GM12892 (cell line): ENCODE measurements around the gene LGMN.

ENCODE experiments used
- DNase-seq: peaks from one replicate; pipeline ENCODE4 v3.0.0; 2011; ENCODE audit not compliant: insufficient read length
- FAIRE-seq: peaks from 2 replicates; lab custom pipeline; 2011; peaks lifted over from hg19 to GRCh38; lab: Jason Lieb, UNC
- POLR2A ChIP-seq: IDR thresholded peaks from 2 replicates; pipeline ENCODE4 v1.6.1; 2011; ENCODE audit warnings: low read depth, low read length, control low read depth
- POLR2AphosphoS5 ChIP-seq: IDR thresholded peaks from 2 replicates; pipeline ENCODE4 v1.6.1; 2011; ENCODE audit warnings: low read depth, low read length, control low read depth
- TAF1 ChIP-seq: IDR thresholded peaks from 2 replicates; pipeline ENCODE4 v1.6.1; 2011; ENCODE audit warnings: low read depth, mild to moderate bottlenecking, control low read depth, low read length, borderline replicate concordance

LGMN gene

DNA sequence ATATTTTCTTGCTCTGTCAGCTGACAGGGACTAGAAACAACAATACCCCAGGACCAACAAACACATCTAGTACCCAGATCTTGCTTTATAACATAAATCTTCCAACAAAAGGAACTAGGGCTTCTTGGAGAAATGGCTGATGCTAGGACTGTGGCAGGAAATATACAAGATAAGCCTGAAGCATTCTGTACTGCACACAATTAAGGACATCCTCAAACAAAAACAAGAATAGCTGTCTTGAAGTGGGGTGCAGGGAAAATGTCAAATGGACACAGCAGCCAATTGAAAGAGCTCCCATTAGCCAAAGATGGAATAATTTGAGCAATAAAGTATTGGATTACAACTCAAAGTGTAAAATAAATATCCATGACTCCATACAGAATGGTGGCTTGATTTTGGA, 50.0 kb downstream of the LGMN start:
- FAIRE-seq (no peak), DNase-seq (no peak)
- TF ChIP-seq POLR2AphosphoS5 (no peak), TAF1 (no peak)

DNA sequence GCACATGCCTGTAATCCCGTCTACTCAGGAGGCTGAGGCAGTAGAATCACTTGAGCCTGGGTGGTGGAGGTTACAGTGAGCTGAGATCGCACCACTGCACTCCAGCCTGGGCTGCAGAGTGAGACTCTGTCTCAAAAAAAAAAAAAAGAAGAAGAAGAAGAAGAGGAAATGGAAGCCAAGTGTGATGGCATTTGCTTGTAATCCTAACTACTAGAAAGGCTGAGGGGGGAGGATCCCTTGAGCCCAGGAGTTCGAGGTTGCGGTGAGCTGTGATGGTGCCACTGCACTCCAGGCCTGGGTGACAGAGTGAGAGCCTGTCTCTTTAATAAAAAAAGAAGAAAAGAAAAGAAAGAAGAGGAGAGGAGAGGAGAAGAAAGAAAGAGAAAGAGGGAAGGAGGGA, 52.1 kb downstream of the LGMN start:
- no peak for FAIRE-seq
- no peak for DNase-seq
- TF ChIP-seq POLR2A: no peak
- TF ChIP-seq TAF1: no peak
- no peak for TF ChIP-seq POLR2AphosphoS5

DNA sequence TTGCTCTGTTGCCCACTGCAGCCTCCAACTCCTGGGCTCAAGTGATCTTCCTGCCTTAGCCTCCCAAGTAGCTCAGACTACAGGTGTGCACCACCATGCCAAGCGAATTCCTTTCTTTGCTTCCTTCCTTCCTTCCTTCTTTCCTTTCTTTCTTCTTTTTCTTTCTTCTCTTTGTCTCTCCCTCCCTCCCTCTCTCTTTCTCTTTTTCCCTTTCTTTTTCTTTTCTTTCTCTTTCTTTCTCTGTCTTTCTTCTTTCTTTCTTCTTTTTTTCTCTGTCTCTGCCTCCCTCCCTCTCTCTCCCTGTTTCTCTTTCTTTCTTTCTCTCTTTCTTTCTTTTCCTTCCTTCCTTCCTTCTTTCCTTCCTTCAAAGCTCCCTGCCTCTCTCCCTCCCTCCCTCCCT, 52.9 kb downstream of the LGMN start:
- no peak for DNase-seq
- FAIRE-seq: no peak
- no peak for TF ChIP-seq POLR2A
- no peak for TF ChIP-seq POLR2AphosphoS5
- TF ChIP-seq TAF1: no peak

DNA sequence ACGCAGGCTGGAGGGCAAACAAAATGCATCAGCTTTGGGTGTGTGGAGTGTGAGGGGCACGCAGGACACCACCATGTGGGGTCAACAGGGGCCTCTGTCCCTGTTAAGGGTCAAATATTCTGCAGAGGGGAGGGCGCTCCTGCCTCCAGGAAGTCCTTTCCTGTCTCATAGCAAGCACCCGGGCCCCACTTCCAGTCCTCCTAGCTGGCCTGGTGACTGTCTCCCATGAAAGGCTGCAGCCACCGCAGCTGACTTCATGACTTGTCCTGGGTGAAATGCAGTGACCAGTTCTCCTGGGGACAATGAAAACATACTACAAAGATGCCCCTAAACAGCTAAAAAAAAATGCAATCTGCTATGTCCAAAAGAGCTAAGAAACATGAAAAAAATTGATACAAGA, 53.6 kb downstream of the LGMN start:
- no peak for FAIRE-seq
- TF ChIP-seq POLR2A (no peak), POLR2AphosphoS5 (no peak), TAF1 (no peak)
- no peak for DNase-seq

DNA sequence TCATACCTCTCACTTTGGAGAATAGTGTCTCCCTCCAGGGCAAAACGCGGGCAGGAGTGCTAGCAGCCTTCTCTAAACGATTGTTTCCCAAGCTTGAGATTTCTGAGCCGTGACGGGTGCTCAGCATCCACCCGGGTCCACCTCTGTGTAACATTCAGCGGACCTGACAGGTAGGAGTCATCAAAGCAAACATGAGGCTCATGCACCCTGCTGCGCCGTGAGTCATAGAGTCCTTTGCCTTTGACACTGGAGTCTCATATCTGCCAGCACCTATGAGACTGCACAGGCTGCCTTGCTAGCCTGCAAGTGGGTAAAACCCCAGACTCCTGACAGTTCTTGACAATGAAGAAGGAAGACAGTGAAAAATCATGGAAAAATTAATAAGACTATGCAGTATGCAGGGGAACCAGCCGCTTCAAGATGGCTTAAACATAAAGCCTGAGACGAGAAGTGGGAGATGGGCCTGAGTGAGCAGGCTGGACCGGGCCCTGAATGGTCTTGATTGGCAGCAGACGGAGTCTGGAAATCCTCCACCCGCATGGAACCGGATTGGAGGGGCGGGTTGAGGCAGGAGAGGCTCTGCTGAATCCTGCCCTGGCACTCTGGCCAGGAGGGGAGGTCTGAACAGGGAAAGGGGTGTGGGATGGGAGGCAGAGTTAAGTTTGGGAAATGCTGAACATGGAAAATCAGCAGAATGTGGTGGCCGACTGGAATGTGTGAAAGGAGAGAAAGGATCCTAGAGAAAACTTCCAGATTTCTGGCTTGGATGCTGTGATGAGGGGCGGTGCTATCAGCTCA, 54.2 kb downstream of the LGMN start:
- TF ChIP-seq TAF1 (no peak), POLR2A (no peak), POLR2AphosphoS5 (no peak)
- DNase-seq: no peak
- FAIRE-seq: no peak

DNA sequence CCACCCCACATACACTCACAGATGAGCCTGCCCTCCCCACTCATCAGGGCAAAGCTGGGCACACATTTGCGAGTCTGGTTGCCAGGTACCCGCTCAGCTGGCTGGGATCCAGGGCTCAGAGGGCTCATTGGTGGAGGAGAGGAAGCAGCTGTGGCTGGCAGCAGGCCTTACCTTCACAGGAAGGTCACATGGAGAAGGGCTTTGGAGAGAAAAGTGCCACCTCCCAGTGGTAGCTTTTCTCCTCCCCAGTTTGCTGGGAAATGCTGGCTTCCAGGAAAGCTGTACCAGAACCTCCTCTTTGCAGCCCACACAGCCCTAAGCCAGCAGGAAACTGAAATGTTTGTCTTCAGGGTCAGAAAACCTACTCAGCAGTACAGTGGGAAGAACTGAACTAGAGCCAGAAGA, 55.6 kb downstream of the LGMN start:
- no peak for TF ChIP-seq POLR2A
- TF ChIP-seq TAF1: no peak
- TF ChIP-seq POLR2AphosphoS5: no peak
- DNase-seq (no peak), FAIRE-seq (no peak)

DNA sequence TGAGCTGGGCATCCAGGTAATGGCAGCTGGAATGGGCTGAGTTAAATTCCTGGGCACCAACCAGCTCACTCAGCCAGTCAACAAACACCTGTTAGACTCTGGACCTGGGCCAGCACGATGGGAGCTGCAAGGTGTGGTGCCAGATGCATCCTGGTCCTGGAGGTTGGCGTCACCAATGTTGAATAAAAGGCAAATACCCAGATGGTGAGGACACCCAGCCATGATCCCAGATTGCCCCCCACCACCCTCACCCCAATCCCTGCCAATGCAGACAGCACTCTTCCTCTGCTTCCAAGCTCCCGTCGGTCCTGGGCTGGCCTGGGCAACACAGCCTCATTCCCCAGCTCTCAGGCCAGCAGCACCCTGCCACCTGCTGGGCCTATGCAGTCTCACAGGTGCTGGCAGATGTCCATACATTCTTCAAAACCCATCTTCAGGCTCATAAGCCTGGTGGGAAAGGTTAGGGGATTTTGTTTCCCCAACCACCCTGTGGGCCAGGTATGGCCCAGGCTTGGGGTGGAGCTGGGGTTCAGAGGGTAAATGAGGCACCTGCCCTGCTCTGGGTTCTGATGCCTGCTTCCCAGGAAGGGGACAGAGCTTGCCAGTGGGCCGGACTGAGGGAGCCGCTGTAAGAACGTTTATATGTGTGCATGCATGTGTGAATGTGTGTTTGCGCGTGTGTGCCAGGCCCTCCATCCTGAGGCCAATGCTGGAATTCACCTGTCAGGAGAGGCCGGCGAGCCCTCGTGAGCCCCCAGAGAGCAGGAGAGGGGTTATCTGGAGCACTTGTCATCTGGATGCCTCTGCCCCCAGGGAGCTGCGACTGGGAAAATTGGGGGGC, 58.0 kb downstream of the LGMN start:
- DNase-seq (no peak), FAIRE-seq (peak; percentile 72)
- no peak for TF ChIP-seq POLR2AphosphoS5
- peak; percentile 12; the same call in 1 of the 2 replicates for TF ChIP-seq POLR2A
- no peak for TF ChIP-seq TAF1

DNA sequence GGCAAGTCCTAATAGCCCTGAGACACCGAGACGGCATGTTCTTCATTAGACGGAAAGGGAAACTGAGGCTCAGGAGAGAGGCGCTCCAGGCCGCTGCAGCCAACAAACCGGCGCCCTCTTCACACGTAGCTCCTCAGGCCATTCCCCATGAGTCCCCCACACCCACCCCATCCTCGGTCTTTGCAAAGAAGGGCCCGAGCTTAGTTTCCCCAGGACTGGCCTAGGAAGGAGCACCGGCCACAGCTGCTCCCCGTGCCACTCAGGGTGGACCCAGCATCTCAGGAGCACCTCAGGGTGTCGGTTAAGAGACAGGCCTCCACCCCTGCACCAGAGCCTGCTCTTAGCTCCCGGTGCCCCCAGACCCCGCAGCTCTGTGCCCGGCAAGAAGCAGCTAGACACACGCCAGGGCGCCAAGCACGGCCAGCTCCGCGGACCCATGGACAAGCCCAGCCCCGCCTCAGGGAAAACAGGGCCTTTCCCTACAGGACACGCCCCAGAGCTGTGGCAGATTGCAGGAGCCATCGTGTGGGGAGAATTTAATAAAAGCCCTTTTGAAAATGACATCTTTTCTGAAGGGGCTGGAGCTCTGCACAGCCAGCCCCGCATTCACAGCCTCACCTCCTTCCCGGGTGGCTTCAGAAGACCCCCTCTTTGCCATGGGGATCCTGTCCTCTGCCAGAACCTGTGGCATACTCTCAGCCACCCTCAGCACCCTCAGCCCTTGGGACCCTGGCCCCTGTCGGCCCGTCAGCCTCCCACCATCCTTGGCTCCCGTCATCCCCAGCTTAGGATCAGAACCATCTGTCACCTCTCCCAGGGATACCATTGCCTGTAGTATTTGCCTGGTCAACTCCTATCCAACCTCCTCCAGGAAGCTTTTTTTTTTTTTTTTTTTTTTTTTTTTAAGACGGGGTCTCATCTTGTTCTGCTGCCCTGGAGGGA, 59.7 kb downstream of the LGMN start:
- FAIRE-seq (no peak), DNase-seq (no peak)
- TF ChIP-seq POLR2A: no peak
- TF ChIP-seq TAF1: no peak
- no peak for TF ChIP-seq POLR2AphosphoS5

DNA sequence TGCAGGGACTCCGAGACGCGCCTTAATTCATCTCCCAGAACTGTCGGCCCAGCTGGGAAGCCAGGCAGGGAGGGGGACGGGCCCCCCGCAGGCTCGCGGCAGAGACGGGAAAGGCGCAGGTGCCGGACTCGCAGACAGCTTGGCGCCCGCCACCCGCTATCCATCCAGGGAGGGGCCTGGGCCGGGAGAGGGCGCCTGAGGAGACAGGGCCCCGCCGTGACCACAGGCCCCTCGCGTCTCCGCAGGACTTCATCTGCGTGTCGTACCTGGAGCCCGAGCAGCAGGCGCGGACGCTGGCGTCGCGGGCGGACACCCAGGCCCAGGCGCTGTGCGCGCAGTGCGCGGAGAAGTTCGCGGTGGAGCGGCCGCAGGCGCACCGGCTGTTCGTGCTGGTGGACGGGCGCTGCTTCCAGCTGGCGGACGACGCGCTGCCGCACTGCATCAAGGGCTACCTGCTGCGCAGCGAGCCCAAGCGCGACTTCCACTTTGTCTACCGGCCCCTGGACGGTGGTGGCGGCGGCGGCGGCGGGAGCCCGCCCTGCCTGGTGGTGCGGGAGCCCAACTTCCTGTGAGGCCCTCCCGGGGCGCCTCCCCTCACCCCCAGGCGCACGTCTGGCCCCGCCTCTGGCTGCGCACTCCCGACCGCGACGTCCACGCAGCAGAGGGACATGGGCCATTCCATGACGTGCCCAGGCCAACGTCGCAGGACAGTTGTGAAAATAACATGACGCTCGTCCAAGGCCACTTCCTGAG, 60.6 kb downstream of the LGMN start:
- FAIRE-seq (no peak), DNase-seq (no peak)
- TF ChIP-seq POLR2AphosphoS5: no peak
- no peak for TF ChIP-seq POLR2A
- TF ChIP-seq TAF1: no peak

DNA sequence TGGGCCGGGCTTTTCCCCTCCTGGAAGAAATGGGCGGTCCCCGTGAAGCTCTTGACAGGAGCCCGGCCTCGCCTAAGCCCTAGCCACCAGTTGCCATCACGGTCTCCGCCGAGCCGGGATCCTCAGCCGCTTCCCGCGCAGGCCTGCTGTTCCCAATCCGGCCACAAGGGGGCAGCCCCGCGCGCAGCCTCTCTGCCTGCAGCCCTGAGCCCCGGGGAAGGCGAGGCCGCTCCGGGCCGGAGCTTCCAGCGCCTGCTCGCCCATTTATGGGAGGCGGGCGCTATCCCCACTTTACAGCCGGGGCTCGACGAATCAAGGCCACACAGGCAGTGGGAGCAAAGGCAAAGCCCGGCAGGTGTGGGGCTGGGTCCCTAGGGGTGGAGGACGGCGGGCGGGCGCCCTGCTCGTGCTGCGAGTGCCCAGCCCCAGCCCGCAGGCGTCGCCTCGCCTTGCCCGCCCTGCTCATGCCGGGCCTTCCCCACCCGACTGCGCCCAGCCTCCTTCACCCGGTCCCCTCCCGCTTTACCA, 61.5 kb downstream of the LGMN start:
- FAIRE-seq (peak; percentile 88), DNase-seq (peak; percentile 98)
- TF ChIP-seq POLR2A (no peak), TAF1 (no peak), POLR2AphosphoS5 (no peak)
